Esophagus squamous epithelium (tissue), 5 donors: ENCODE results near the gene CD83. TPM values are rescaled to one million over a fixed set of nuclear protein-coding genes. Genes with fewer than 3 reads are reported as not detected.

Experiments used
- DNase-seq: peaks from one replicate; lab custom pipeline; 2025; lab: John Stamatoyannopoulos, UW
- H3K27ac ChIP-seq, 4 donors: fragments of 200-600 bp; sonication (generic); one replicate each; pipeline ENCODE4 v1.5.1; 2016 to 2019; ENCODE audit warnings: mild to moderate bottlenecking in 1 of 4
- H3K27me3 ChIP-seq, 4 donors: fragments of 200-600 bp; sonication (generic); 1 replicate in 3 of 4; 2 replicates in 1 of 4; pipeline versions ENCODE4 v1.5.1 to v1.6.0; 2017 to 2021; ENCODE audit warnings: antibody characterized with exemption in 1 of 4
- H3K36me3 ChIP-seq, 3 donors: fragments of 200-600 bp; sonication (generic); one replicate each; pipeline ENCODE4 v1.5.1; 2016 to 2019
- H3K4me1 ChIP-seq, 3 donors: fragments of 200-600 bp; sonication (generic); one replicate each; pipeline ENCODE4 v1.5.1; 2017 to 2019
- H3K4me3 ChIP-seq, 4 donors: fragments of 200-600 bp; sonication (generic); 1 replicate in 3 of 4; 2 replicates in 1 of 4; pipeline ENCODE4 v1.5.1; 2016 to 2019; ENCODE audit warnings: mild to moderate bottlenecking in 2 of 4, moderate library complexity in 1 of 4
- H3K9me3 ChIP-seq, 3 donors: fragments of 200-600 bp; sonication (generic); one replicate each; pipeline ENCODE4 v1.5.1; 2016 to 2019
- POLR2A ChIP-seq, 4 donors: fragments of 450-650 bp; IDR thresholded peaks; one replicate each; pipeline ENCODE4 v1.6.1; 2017; ENCODE audit warnings: antibody characterized with exemption in 4 of 4, mild to moderate bottlenecking in 4 of 4, moderate library complexity in 3 of 4
- WGBS, 2 donors: methylation state at CpG; one replicate each; pipeline ENCODE4 v1.1.5; 2018; 5-methylcytosine and 5-hydroxymethylcytosine counted together
- intact Hi-C: fragments of 100-400 bp; cut with DNase I; formaldehyde crosslinking; loops from one replicate; pipeline ENCODE4 v1.15.0; 2022
- total RNA-seq, 4 donors: library from RNA; depleted of rRNA; stranded (reverse); fragments of >200 nt; gene quantifications; one replicate each; pipeline ENCODE4 v1.1.0, GENCODE V29; 2016
- TF ChIP-seq, protein P1 (sequence below), 6 experiments: fragments of 450-650 bp in 4 of 6; fragments of 200-600 bp in 2 of 6; sonication (generic) in 2 of 6; IDR thresholded peaks; one replicate each; pipeline ENCODE4 v1.5.1; 2016 to 2019; ENCODE audit warnings: antibody characterized with exemption in 6 of 6, mild to moderate bottlenecking in 4 of 6, moderate library complexity in 4 of 6
- donor health status: DM: yes; HTN: yes; CAD: no.

Gene CD83
- total RNA-seq, 4 donors from 2014 or later, result 0.56 to 2.8 (median 1.1) TPM

DNA sequence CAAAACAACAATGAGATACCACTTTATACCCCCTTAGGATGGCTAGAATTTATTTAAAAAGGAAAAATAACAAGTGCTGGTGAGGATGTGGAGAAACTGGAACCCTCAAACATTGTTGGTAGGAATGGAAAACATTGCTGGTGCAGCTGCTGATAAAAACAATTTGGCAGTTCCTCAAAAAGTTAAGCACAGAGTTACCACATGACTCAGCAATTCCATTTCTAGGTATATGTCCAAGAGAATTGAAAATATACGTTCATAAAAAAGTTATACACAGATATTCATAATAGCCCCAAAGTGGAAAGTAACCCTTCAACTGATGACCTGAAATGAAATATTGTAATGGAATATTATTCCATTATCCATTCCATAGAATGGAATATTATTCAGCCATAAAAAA is 55.0 kb downstream of the CD83 start:
- no peak for TF ChIP-seq POLR2A (IDR thresholded peaks at IDR 0.05)
- TF ChIP-seq, protein P1, sequence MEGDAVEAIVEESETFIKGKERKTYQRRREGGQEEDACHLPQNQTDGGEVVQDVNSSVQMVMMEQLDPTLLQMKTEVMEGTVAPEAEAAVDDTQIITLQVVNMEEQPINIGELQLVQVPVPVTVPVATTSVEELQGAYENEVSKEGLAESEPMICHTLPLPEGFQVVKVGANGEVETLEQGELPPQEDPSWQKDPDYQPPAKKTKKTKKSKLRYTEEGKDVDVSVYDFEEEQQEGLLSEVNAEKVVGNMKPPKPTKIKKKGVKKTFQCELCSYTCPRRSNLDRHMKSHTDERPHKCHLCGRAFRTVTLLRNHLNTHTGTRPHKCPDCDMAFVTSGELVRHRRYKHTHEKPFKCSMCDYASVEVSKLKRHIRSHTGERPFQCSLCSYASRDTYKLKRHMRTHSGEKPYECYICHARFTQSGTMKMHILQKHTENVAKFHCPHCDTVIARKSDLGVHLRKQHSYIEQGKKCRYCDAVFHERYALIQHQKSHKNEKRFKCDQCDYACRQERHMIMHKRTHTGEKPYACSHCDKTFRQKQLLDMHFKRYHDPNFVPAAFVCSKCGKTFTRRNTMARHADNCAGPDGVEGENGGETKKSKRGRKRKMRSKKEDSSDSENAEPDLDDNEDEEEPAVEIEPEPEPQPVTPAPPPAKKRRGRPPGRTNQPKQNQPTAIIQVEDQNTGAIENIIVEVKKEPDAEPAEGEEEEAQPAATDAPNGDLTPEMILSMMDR (IDR thresholded peaks at IDR 0.05), result no peak
- Histone ChIP-seq H3K36me3 (no peaks in the 10 kb centered on the region), H3K9me3 (peaks cover 0 to 27% (median 13%) of the 10 kb centered on the region in 3 donors), H3K4me3 (no peak overlapping the region), H3K4me1 (no peaks in the 10 kb centered on the region), H3K27ac (no peak overlapping the region), H3K27me3 (no peaks in the 10 kb centered on the region)
- intact Hi-C loops, result no loop called here
- no peak for DNase-seq
- WGBS, 2 donors, result 46 to 72% methylated on average over 1 of the region's 1 CpG

DNA sequence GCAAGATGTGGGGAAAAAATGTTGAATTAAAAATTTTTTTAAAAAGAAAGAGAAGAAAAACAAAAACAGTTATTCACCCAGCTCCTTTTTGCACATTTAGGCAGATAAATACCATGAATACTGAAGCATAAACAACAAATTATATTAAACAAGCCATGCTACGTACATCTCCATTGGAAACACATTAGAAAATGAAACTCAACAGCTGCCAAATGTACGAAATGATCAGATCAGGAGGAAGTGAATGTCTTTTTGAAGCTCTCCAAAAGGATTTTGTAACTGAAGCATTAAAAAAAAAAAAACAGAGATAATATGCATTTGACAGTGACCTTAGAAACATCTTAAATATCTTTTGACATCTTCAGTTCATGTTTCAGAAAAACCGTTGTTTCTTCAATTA is 56.7 kb downstream of the CD83 start:
- no peak for DNase-seq
- Histone ChIP-seq H3K36me3 (no peaks in the 10 kb centered on the region), H3K27ac (no peak overlapping the region), H3K9me3 (peaks cover 0 to 19% (median 10%) of the 10 kb centered on the region in 3 donors), H3K27me3 (no peaks in the 10 kb centered on the region), H3K4me3 (no peak overlapping the region), H3K4me1 (no peaks in the 10 kb centered on the region)
- TF ChIP-seq POLR2A (IDR thresholded peaks at IDR 0.05), result no peak
- TF ChIP-seq, protein P1 (IDR thresholded peaks at IDR 0.05), result no peak
- intact Hi-C loops, result no loop called here
- WGBS, 2 donors, result 56 to 61% methylated on average over 3 of the region's 3 CpGs

DNA sequence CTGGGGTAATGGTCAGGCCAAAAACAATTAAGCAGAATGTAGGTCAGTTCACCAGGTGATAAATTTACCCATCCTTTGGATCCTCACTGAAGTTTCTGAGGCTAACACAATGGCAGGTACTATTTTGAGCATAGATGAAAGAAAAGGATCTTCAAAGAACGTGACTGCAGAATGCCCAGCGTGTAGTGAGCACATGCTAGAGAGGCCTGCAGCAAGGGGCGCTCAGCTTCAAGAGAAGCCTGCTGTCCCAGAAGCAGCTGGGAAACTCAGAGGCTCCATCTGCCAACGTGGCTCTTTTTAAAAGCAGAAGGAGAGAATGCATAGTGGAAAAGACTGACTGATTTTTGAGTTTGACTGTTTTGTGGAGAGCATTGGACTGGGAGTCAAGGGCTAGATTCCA is 57.4 kb downstream of the CD83 start:
- DNase-seq, result no peak
- no peak overlapping the region for H3K27ac ChIP-seq
- H3K9me3 ChIP-seq, result peaks cover 0 to 12% (median 3%) of the 10 kb centered on the region in 3 donors
- TF ChIP-seq POLR2A (IDR thresholded peaks at IDR 0.05), result no peak
- TF ChIP-seq, protein P1 (IDR thresholded peaks at IDR 0.05), result no peak
- intact Hi-C loops, result no loop called here
- no peaks in the 10 kb centered on the region for H3K4me1 ChIP-seq
- H3K36me3 ChIP-seq, result no peaks in the 10 kb centered on the region
- WGBS, 2 donors, result 77 to 80% methylated on average over 4 of the region's 4 CpGs
- H3K27me3 ChIP-seq, result no peaks in the 10 kb centered on the region
- H3K4me3 ChIP-seq, result no peak overlapping the region

DNA sequence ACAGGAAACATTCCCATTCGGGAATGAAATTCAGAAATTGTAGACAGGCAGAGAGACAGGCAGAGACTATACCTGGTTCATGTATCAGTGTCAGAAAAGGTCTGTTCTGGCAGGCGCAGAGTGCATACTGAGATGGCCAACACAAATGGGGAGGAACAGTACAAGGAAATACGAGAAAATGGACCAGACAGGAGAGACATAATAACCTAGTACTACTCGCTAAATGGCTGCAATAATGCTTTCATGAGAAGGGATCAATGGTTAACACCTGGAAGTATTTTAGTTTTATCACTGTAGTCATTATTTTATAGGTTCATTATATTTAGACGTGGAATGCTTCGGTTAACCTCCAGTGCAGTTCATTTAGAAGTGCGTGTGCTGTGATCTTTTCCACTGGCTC is 58.9 kb downstream of the CD83 start:
- no peak for DNase-seq
- Histone ChIP-seq H3K27me3 (no peaks in the 10 kb centered on the region), H3K4me3 (no peak overlapping the region), H3K36me3 (no peaks in the 10 kb centered on the region), H3K9me3 (no peaks in the 10 kb centered on the region), H3K4me1 (no peaks in the 10 kb centered on the region), H3K27ac (no peak overlapping the region)
- TF ChIP-seq, protein P1 (IDR thresholded peaks at IDR 0.05), result no peak
- TF ChIP-seq POLR2A (IDR thresholded peaks at IDR 0.05), result no peak
- intact Hi-C loops, result no loop called here
- WGBS, 2 donors, result 60 to 89% methylated on average over 7 of the region's 7 CpGs

DNA sequence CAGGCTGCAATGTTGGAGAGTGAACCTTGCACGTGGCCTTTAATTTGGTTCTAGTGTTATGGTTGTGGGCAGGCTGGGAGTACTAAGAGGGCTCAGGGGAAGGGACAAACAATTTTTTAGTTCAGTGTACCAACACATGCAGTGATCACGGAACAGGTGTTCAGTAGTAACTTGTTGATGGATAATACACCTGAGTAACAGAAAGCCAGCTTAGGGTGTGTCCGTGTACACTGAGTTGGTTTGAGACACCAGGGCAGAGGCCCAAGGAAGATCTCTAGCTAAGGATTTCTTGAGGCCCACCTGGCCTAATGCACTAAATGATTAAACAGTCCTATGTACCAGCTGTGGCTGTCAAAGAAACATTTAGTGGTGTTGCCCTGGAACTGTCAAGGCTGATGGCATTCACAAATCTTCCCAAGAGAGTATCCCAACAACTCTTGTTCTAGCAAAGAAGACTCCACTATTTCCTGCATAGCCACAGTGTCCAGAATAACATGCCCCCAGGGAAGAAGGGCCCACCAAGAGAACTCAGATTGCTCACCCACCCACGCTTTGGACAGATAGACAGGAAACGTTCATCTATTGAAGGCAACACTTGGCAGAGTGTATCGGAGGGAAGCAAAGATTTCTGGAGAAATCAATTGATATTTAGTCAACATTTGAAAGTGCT is 60.0 kb downstream of the CD83 start:
- no peaks in the 10 kb centered on the region for H3K9me3 ChIP-seq
- H3K4me1 ChIP-seq, result no peaks in the 10 kb centered on the region
- no peak for DNase-seq
- intact Hi-C loops, result no loop called here
- no peak overlapping the region for H3K4me3 ChIP-seq
- 73 to 75% methylated on average over 6 of the region's 6 CpGs for WGBS, 2 donors
- H3K36me3 ChIP-seq, result no peaks in the 10 kb centered on the region
- H3K27ac ChIP-seq, result no peak overlapping the region
- H3K27me3 ChIP-seq, result no peaks in the 10 kb centered on the region
- TF ChIP-seq, protein P1 (IDR thresholded peaks at IDR 0.05), result no peak
- no peak for TF ChIP-seq POLR2A (IDR thresholded peaks at IDR 0.05)
